Effector memory CD4-positive, alpha-beta T cell (primary cell): Measurements from ENCODE around the gene MAP7D1.
"Not testable (repeated sequence)": the region's sequence is repeated elsewhere in the genome, so short reads cannot be mapped to it uniquely, and the experiment has no call there.

Source experiments
- DNase-seq, 3 donors: peaks; one replicate each; pipeline ENCODE4 v3.0.0-alpha.2; 2020
- H3K27ac ChIP-seq: 2 replicates; pipeline ENCODE4 v1.7.0; 2013; ENCODE audit warnings: mild to moderate bottlenecking, low read length, moderate library complexity; ENCODE audit not compliant: insufficient read depth, poor library complexity, severe bottlenecking
- H3K27me3 ChIP-seq: replicated peaks from 2 replicates; pipeline ENCODE4 v1.7.0; 2013; ENCODE audit warnings: mild to moderate bottlenecking, low read length; ENCODE audit not compliant: insufficient read depth, control insufficient read depth, poor library complexity, severe bottlenecking
- H3K36me3 ChIP-seq: 2 replicates; pipeline ENCODE4 v1.7.0; 2013; ENCODE audit warnings: mild to moderate bottlenecking, low read length, moderate library complexity; ENCODE audit not compliant: control insufficient read depth, insufficient read depth
- H3K4me1 ChIP-seq: 2 replicates; pipeline ENCODE4 v1.7.0; 2013; ENCODE audit warnings: low read length, mild to moderate bottlenecking; ENCODE audit not compliant: control insufficient read depth, insufficient read depth, poor library complexity, severe bottlenecking
- H3K4me3 ChIP-seq: 2 replicates; pipeline ENCODE4 v1.7.0; 2013; ENCODE audit warnings: low read length, low read depth, mild to moderate bottlenecking; ENCODE audit not compliant: insufficient read depth, poor library complexity, severe bottlenecking
- H3K9me3 ChIP-seq: 2 replicates; pipeline ENCODE4 v1.7.0; 2013; ENCODE audit warnings: mild to moderate bottlenecking, low read length, moderate library complexity; ENCODE audit not compliant: control insufficient read depth

The MAP7D1 gene

GRCh38 chr1:36151134-36151844, 4.7 kb upstream of the MAP7D1 start:
- no peaks in the 10 kb centered on the region for H3K9me3 ChIP-seq
- H3K36me3 ChIP-seq, result no peaks in the 10 kb centered on the region
- no peaks in the 10 kb centered on the region for H3K27me3 ChIP-seq
- H3K4me3 ChIP-seq, result peak overlapping the region; percentile 22
- peaks cover 59% of the 10 kb centered on the region for H3K4me1 ChIP-seq
- DNase-seq, result no peak
- peak overlapping the region; percentile 91 for H3K27ac ChIP-seq

GRCh38 chr1:36151845-36152203, 4.1 kb upstream of the MAP7D1 start:
- Histone ChIP-seq H3K9me3 (no peaks in the 10 kb centered on the region), H3K27ac (peak overlapping the region; percentile 91), H3K4me3 (peak overlapping the region; percentile 22), H3K27me3 (no peaks in the 10 kb centered on the region), H3K36me3 (no peaks in the 10 kb centered on the region), H3K4me1 (peaks cover 59% of the 10 kb centered on the region)
- DNase-seq, result peak; percentile 38 to 56 (median 50)

GRCh38 chr1:36153476-36153875, 2.5 kb upstream of the MAP7D1 start:
- Histone ChIP-seq H3K9me3 (no peaks in the 10 kb centered on the region), H3K4me3 (no peak overlapping the region), H3K27me3 (no peaks in the 10 kb centered on the region), H3K4me1 (peaks cover 64% of the 10 kb centered on the region), H3K36me3 (no peaks in the 10 kb centered on the region), H3K27ac (peak overlapping the region; percentile 91)
- DNase-seq, result no peak

GRCh38 chr1:36154335-36154734, 1.6 kb upstream of the MAP7D1 start:
- H3K27me3 ChIP-seq, result no peaks in the 10 kb centered on the region
- no peak overlapping the region for H3K4me3 ChIP-seq
- H3K36me3 ChIP-seq, result no peaks in the 10 kb centered on the region
- no peaks in the 10 kb centered on the region for H3K9me3 ChIP-seq
- no peak overlapping the region for H3K27ac ChIP-seq
- peaks cover 66% of the 10 kb centered on the region for H3K4me1 ChIP-seq
- no peak for DNase-seq

- no peak for DNase-seq
- no peaks in the 10 kb centered on the region for H3K36me3 ChIP-seq
- H3K27me3 ChIP-seq, result no peaks in the 10 kb centered on the region
- H3K4me3 ChIP-seq, result peak overlapping the region; percentile 91
- H3K4me1 ChIP-seq, result peaks cover 68% of the 10 kb centered on the region
- no peaks in the 10 kb centered on the region for H3K9me3 ChIP-seq
- peak overlapping the region; percentile 97 for H3K27ac ChIP-seq
Observed at GRCh38 chr1:36154765-36155407, 1.1 kb upstream of the MAP7D1 start.

- H3K9me3 ChIP-seq, result no peaks in the 10 kb centered on the region
- peak in 1 of 3 donors; percentile 41 for DNase-seq
- peak overlapping the region; percentile 91 for H3K4me3 ChIP-seq
- peak overlapping the region; percentile 97 for H3K27ac ChIP-seq
- no peaks in the 10 kb centered on the region for H3K27me3 ChIP-seq
- no peaks in the 10 kb centered on the region for H3K36me3 ChIP-seq
- peaks cover 67% of the 10 kb centered on the region for H3K4me1 ChIP-seq
Observed at GRCh38 chr1:36156329-36157114, 562 bp downstream of the MAP7D1 start.

GRCh38 chr1:36157115-36157903, 1.3 kb downstream of the MAP7D1 start:
- Histone ChIP-seq H3K4me1 (peaks cover 67% of the 10 kb centered on the region), H3K9me3 (no peaks in the 10 kb centered on the region), H3K4me3 (peak overlapping the region; percentile 91), H3K27me3 (no peaks in the 10 kb centered on the region), H3K36me3 (no peaks in the 10 kb centered on the region), H3K27ac (peak overlapping the region; percentile 97)
- DNase-seq, result no peak

GRCh38 chr1:36157973-36158826, 2.2 kb downstream of the MAP7D1 start:
- peak overlapping the region; percentile 97 for H3K27ac ChIP-seq
- no peaks in the 10 kb centered on the region for H3K27me3 ChIP-seq
- peaks cover 67% of the 10 kb centered on the region for H3K4me1 ChIP-seq
- H3K4me3 ChIP-seq, result peak overlapping the region; percentile 91
- DNase-seq, result no peak
- H3K9me3 ChIP-seq, result no peaks in the 10 kb centered on the region
- no peaks in the 10 kb centered on the region for H3K36me3 ChIP-seq

GRCh38 chr1:36158827-36159252, 2.9 kb downstream of the MAP7D1 start:
- H3K4me3 ChIP-seq, H3K27me3 ChIP-seq: not testable (repeated sequence)
- H3K27ac ChIP-seq, result peak overlapping the region; percentile 97

More at GRCh38 chr1:36158827-36159252, 2.9 kb downstream of the MAP7D1 start:
- peaks cover 69% of the 10 kb centered on the region for H3K4me1 ChIP-seq
- DNase-seq, H3K9me3 ChIP-seq, H3K36me3 ChIP-seq: not testable (repeated sequence)
